K562 (cell line): ENCODE data around the gene FBXW9. TPM values are rescaled to one million over a fixed set of nuclear protein-coding genes. Genes with fewer than 3 reads are reported as not detected.

Experiments
- BRD9 ChIP-seq: fragments of 450-650 bp; IDR thresholded peaks from 2 replicates; pipeline ENCODE4 v1.6.1; 2018; ENCODE audit warnings: low read depth; ENCODE audit not compliant: partially characterized antibody
- CBFA2T2 ChIP-seq: fragments of 450-650 bp; conservative IDR thresholded peaks from 2 replicates; pipeline ENCODE4 v1.6.1; 2017; ENCODE audit warnings: mild to moderate bottlenecking
- E4F1 ChIP-seq: fragments of 250-450 bp; sonication (Bioruptor Pico); IDR thresholded peaks from 2 replicates; pipeline ENCODE4 v1.5.0; 2021; ENCODE audit warnings: mild to moderate bottlenecking, borderline replicate concordance
- HDAC2 ChIP-seq: fragments of 450-650 bp; IDR thresholded peaks from 2 replicates; pipeline ENCODE4 v1.6.1; 2016; ENCODE audit warnings: mild to moderate bottlenecking
- HES1 ChIP-seq: fragments of 450-650 bp; IDR thresholded peaks from 2 replicates; pipeline ENCODE4 v1.6.1; 2016; ENCODE audit warnings: low read depth, mild to moderate bottlenecking, moderate library complexity
- KLF1 ChIP-seq: fragments of 450-650 bp; IDR thresholded peaks from 2 replicates; pipeline ENCODE4 v1.6.1; 2016; ENCODE audit warnings: missing genetic modification characterization, missing compliant biosample characterization
- POLR2H ChIP-seq: IDR thresholded peaks from 2 replicates; pipeline ENCODE4 v1.6.1; 2016; ENCODE audit warnings: missing genetic modification characterization, low read depth, mild to moderate bottlenecking, control low read depth, missing compliant biosample characterization, moderate library complexity
- RBM15 ChIP-seq: fragments of 200-400 bp; formaldehyde crosslinking; IDR thresholded peaks from 2 replicates; pipeline ENCODE4 v1.6.1; 2018; ENCODE audit warnings: mild to moderate bottlenecking, low read length, moderate library complexity; ENCODE audit not compliant: insufficient read depth
- RFX1 ChIP-seq: fragments of 450-650 bp; IDR thresholded peaks from 2 replicates; pipeline ENCODE4 v1.6.1; 2016; ENCODE audit warnings: mild to moderate bottlenecking, moderate library complexity
- RHOXF2B ChIP-seq: fragments of 250-450 bp; sonication (Bioruptor Pico); conservative IDR thresholded peaks from 2 replicates; pipeline ENCODE4 v1.5.1; 2021
- TAF7 ChIP-seq: fragments of 450-650 bp; IDR thresholded peaks from 2 replicates; pipeline ENCODE4 v1.6.1; 2016; ENCODE audit warnings: missing genetic modification characterization, missing compliant biosample characterization
- TARDBP ChIP-seq: fragments of 450-650 bp; IDR thresholded peaks from 2 replicates; pipeline ENCODE4 v1.6.1; 2016
- ZBTB2 ChIP-seq: fragments of 450-650 bp; IDR thresholded peaks from 2 replicates; pipeline ENCODE4 v1.6.1; 2016; ENCODE audit warnings: antibody characterized with exemption
- ZFP1 ChIP-seq: fragments of 450-650 bp; formaldehyde crosslinking; IDR thresholded peaks from 2 replicates; pipeline ENCODE4 v1.4.0; 2020; ENCODE audit warnings: mild to moderate bottlenecking, mixed read lengths
- ZNF175 ChIP-seq: fragments of 200-800 bp; sonication (Bioruptor generic); IDR thresholded peaks from 2 replicates; pipeline ENCODE4 v1.6.1; 2016; ENCODE audit warnings: low read depth, mild to moderate bottlenecking, missing genetic modification characterization, missing compliant biosample characterization
- ZNF184 ChIP-seq: sonication (generic); formaldehyde crosslinking; IDR thresholded peaks from 2 replicates; pipeline ENCODE4 v1.5.0; 2020; ENCODE audit warnings: missing genetic modification reagents
- ZNF280A ChIP-seq: fragments of 450-650 bp; IDR thresholded peaks from 2 replicates; pipeline ENCODE4 v1.6.1; 2018; ENCODE audit warnings: mild to moderate bottlenecking, low read depth; ENCODE audit not compliant: partially characterized antibody
- ZNF384 ChIP-seq: IDR thresholded peaks from 2 replicates; pipeline ENCODE4 v1.6.1; 2012; ENCODE audit warnings: low read depth, low read length, improper control_type of control experiment
- ZNF398 ChIP-seq: fragments of 250-450 bp; sonication (Bioruptor Pico); IDR thresholded peaks from 2 replicates; pipeline ENCODE4 v1.8.0; 2021; ENCODE audit warnings: moderate library complexity, mild to moderate bottlenecking, inconsistent platforms
- ZNF589 ChIP-seq: fragments of 200-800 bp; sonication (Bioruptor generic); IDR thresholded peaks from 2 replicates; pipeline ENCODE4 v1.6.1; 2016; ENCODE audit warnings: low read depth, missing genetic modification characterization, missing compliant biosample characterization
- ZNF785 ChIP-seq: fragments of 250-450 bp; sonication (Bioruptor Pico); IDR thresholded peaks from 2 replicates; pipeline ENCODE4 v1.4.0; 2020; ENCODE audit warnings: mild to moderate bottlenecking
- polyA plus RNA-seq, 8 experiments: library from polyadenylated mRNA; depleted of rRNA in 4 of 8; stranded (reverse) in 5 of 8; unstranded in 3 of 8; fragments of >200 nt; fragmentation: Nextera tagmentation in 2 of 8; fragmentation: Illumina TruSeq in 1 of 8; extraction: Ambion mirVana in 2 of 8; extraction: Trizol in 1 of 8; gene quantifications; 2 replicates each; pipeline versions ENCODE4 v1.2.1 to v1.2.3, GENCODE V29; 2011 to 2014; ENCODE audit warnings: inconsistent platforms in 1 of 8, missing spikeins in 1 of 8
- total RNA-seq, 7 experiments: library from RNA; depleted of rRNA in 6 of 7; stranded (reverse); fragments of >200 nt in 6 of 7; fragmentation: Illumina TruSeq in 2 of 7; extraction: Trizol in 2 of 7; gene quantifications; 2 replicates each; pipeline versions ENCODE4 v1.2.1 to v1.2.3, GENCODE V29; 2011 to 2021; ENCODE audit warnings: low replicate concordance in 1 of 7

Gene FBXW9
- total and polyA plus RNA-seq, 9 of the 15 experiments (the other 6 are each of a cell fraction or from before 2014, with no cell fraction given): 0.23 to 21.7 (median 6.2) TPM

- TF ChIP-seq ZFP1 (CRISPR knock-in tag) (no peak), ZNF384 (peak; percentile 99), ZNF589 (CRISPR knock-in tag) (peak; percentile 87), RBM15 (no peak), ZNF184 (CRISPR knock-in tag) (no peak), ZNF785 (no peak), ZBTB2 (no peak), HES1 (no peak), CBFA2T2 (peak; percentile 96), BRD9 (no peak), ZNF398 (CRISPR knock-in tag) (no peak), TARDBP (no peak), RFX1 (no peak), POLR2H (tag) (peak; percentile 91), E4F1 (CRISPR knock-in tag) (no peak), ZNF280A (no peak), ZNF175 (CRISPR knock-in tag) (no peak), TAF7 (tag) (peak; percentile 82), HDAC2 (peak; percentile 55; the same call in 1 of the 2 replicates), KLF1 (tag) (0 out of 2 replicates have a peak, but pooled peaks have one; percentile 45), RHOXF2B (CRISPR knock-in tag) (no peak)
Observed at GRCh38 chr19:12681074-12681987, 15.1 kb downstream of the FBXW9 start, which contains the start of gene DHPS (continued).
